HS-27A (cell line): ENCODE data around the gene P2RY10.
"Not testable (repeated sequence)": the region's sequence is repeated elsewhere in the genome, so short reads cannot be mapped to it uniquely, and the experiment has no call there.

Experiments used
- DNase-seq: peaks from one replicate; pipeline ENCODE4 v3.0.0-alpha.2; 2012; ENCODE audit warnings: low read depth, missing footprints

P2RY10 gene

GRCh38 chrX:78945186-78945912, at the start of gene P2RY10:
TSS of gene P2RY10 (plus strand) at chrX:78945391. CDS start at chrX:78960521, 15,130 bp downstream.
- DNase-seq = no peak

GRCh38 chrX:78922754-78923153, 22.4 kb upstream of the P2RY10 start:
- no peak for DNase-seq

- DNase-seq = no peak
Observed at GRCh38 chrX:78923198-78924015, 21.8 kb upstream of the P2RY10 start.

- DNase-seq = no peak
Observed at GRCh38 chrX:78931814-78932213, 13.4 kb upstream of the P2RY10 start.

GRCh38 chrX:78934866-78935265, 10.3 kb upstream of the P2RY10 start:
- no peak for DNase-seq

GRCh38 chrX:78944351-78944750, 840 bp upstream of the P2RY10 start:
- no peak for DNase-seq

GRCh38 chrX:78946178-78946931, 1.2 kb downstream of the P2RY10 start:
- DNase-seq = no peak

- no peak for DNase-seq
Observed at GRCh38 chrX:78950009-78950835, 5.0 kb downstream of the P2RY10 start.

- no peak for DNase-seq
Observed at GRCh38 chrX:78957049-78957767, 12.0 kb downstream of the P2RY10 start.

- no peak for DNase-seq
Observed at GRCh38 chrX:78957768-78958130, 12.6 kb downstream of the P2RY10 start.

- DNase-seq = no peak
Observed at GRCh38 chrX:78958419-78959116, 13.4 kb downstream of the P2RY10 start.

GRCh38 chrX:78960888-78961287, 15.7 kb downstream of the P2RY10 start:
- no peak for DNase-seq

- DNase-seq = no peak
Observed at GRCh38 chrX:78964598-78964997, 19.4 kb downstream of the P2RY10 start.

- no peak for DNase-seq
Observed at GRCh38 chrX:78979789-78980464, 34.7 kb downstream of the P2RY10 start.

- no peak for DNase-seq
Observed at GRCh38 chrX:78989349-78989748, 44.2 kb downstream of the P2RY10 start.

- no peak for DNase-seq
Observed at GRCh38 chrX:78997870-78998558, 52.8 kb downstream of the P2RY10 start.

- DNase-seq = not testable (repeated sequence)
Observed at GRCh38 chrX:79007540-79007939, 62.3 kb downstream of the P2RY10 start.
